Activated naive CD8-positive, alpha-beta T cell treated with anti-CD3 and anti-CD28 coated beads, Interleukin-2, amount 10 ng/mL, durations not matched to agents 7 days and 5 days (primary cell): ENCODE measurements around the gene CDK10. TPM values are rescaled to one million over a fixed set of nuclear protein-coding genes. Genes with fewer than 3 reads are reported as not detected.

Experiments
- ATAC-seq: fragments of 150-1000 bp; cut with Tn5 transposase; one replicate; pipeline ENCODE4 v1.10.0; 2021; ENCODE audit warnings: low read depth, moderate library complexity
- POLR2A ChIA-PET: fragments of 350-600 bp; sonication (Branson Sonifier 250); formaldehyde crosslinking; loops from one replicate; lab custom pipeline; 2021; ENCODE audit warnings: antibody characterized with exemption; lab: Charles Lee
- DNase-seq: peaks from one replicate; pipeline ENCODE4 v3.0.0; 2021
- H3K27ac Mint-ChIP-seq: one replicate; pipeline ENCODE4 v1.8.0; 2022; ENCODE audit warnings: mild to moderate bottlenecking, mixed read lengths
- H3K27me3 Mint-ChIP-seq: one replicate; pipeline ENCODE4 v1.8.0; 2022; ENCODE audit warnings: mild to moderate bottlenecking, moderate library complexity, mixed read lengths
- H3K36me3 Mint-ChIP-seq: one replicate; pipeline ENCODE4 v1.8.0; 2021; ENCODE audit warnings: mild to moderate bottlenecking, mixed read lengths
- H3K4me1 Mint-ChIP-seq: one replicate; pipeline ENCODE4 v1.8.0; 2021; ENCODE audit warnings: mixed read lengths
- H3K4me3 Mint-ChIP-seq: one replicate; pipeline ENCODE4 v1.8.0; 2022; ENCODE audit warnings: mild to moderate bottlenecking, moderate library complexity, mixed read lengths
- H3K9me3 Mint-ChIP-seq: one replicate; pipeline ENCODE4 v1.8.0; 2021; ENCODE audit warnings: mixed read lengths
- total RNA-seq, 2 experiments: library from RNA; stranded (reverse); gene quantifications; one replicate each; pipeline ENCODE4 v1.2.3, GENCODE V29; 2021

CDK10 gene, protein sequence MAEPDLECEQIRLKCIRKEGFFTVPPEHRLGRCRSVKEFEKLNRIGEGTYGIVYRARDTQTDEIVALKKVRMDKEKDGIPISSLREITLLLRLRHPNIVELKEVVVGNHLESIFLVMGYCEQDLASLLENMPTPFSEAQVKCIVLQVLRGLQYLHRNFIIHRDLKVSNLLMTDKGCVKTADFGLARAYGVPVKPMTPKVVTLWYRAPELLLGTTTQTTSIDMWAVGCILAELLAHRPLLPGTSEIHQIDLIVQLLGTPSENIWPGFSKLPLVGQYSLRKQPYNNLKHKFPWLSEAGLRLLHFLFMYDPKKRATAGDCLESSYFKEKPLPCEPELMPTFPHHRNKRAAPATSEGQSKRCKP
- 100 to 1,000 TPM; 103 to 104 TPM for total RNA-seq

DNA sequence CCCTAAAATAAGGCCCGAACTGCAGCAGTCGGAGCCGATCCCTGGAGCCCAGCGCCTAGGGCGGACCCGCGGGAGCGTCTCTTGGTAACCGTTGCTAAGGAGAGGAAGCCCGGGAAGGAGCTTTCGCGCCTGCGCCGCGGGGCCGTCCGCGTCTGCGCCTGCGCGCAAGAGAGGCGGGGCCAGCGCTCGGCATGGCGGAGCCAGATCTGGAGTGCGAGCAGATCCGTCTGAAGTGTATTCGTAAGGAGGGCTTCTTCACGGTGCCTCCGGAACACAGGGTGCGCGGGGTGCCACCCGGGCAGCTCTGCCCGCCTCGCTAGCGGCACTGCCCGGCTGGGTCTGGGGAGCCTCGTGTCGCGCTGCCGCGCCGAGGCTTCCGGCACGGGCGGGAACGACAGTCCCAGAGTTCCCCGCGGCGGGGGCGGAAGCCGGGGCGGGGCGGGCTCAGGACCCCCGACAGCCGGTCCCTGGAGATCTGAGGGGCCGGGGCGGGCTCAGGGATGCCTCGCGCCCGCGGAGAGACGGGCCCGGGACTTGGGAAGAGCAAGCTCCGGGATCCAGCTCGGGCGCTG is at the start of gene CDK10:
CDK10 (plus strand) TSS at position 170 of the 572 bp plus-strand sequence; CDS start at position 192, 22 bp downstream.
- Mint-ChIP-seq H3K27ac (peak within 1 kb of the TSS; percentile 90), H3K4me3 (peak within 1 kb of the TSS; percentile 96), H3K4me1 (peaks cover 11% of the 10 kb centered on the region), H3K36me3 (peaks cover 8% of the 10 kb centered on the region), H3K9me3 (no peaks in the 10 kb centered on the region), H3K27me3 (no peaks in the 10 kb centered on the region)
- POLR2A ChIA-PET: interaction anchor here (0.6 to 1.9 kb wide), 9 partner anchors 11 to 188 kb away, joined by 3 to 18 read pairs (median 5); partner anchors contain the start of gene TCF25
- DNase-seq (peak; percentile 98), ATAC-seq (peak; percentile 88)

DNA sequence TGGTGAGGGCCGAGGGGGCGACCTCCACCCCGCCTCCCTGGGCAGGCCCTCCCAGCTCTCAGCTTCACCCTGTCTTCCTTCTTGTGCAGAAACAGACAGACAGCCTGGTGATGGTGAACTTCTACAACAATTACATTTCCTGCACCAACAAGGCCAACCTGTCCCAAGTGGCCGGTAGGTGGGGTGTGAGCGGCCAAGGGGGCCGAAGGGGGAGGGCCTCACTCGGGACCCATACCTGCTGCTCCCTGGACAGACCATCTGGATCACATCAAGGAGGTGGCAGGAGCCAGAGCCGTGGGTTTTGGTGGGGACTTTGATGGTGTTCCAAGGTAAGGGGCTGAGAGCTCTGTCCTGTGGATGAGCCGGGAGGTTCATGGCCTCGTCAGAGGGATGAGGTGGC is 49.1 kb upstream of the CDK10 start:
- Mint-ChIP-seq H3K27me3 (no peaks in the 10 kb centered on the region), H3K4me1 (peaks cover 5% of the 10 kb centered on the region), H3K36me3 (no peaks in the 10 kb centered on the region), H3K27ac (no peak overlapping the region), H3K4me3 (no peak overlapping the region), H3K9me3 (no peaks in the 10 kb centered on the region)
- DNase-seq (no peak), ATAC-seq (no peak)
- POLR2A ChIA-PET: no interaction called here

DNA sequence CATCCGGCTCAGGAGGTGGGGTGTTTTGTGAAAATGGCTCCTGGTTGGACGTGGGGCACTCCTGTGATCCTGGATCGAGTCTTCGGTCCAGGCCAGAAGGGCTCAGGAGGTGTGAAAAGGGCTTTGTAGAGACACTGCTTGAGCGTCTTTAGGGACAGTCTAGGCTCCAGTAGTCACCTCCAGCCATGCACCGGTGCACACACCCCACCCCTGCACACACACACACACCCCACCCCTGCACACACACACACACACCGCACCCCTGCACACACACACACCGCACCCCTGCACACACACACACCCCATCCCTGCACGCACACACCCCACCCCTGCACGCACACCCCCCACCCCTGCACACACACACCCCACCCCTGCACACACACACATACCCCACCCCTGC is 48.0 kb upstream of the CDK10 start:
- no peak for ATAC-seq
- H3K9me3 Mint-ChIP-seq: no peaks in the 10 kb centered on the region
- DNase-seq: no peak
- peaks cover 5% of the 10 kb centered on the region for H3K4me1 Mint-ChIP-seq
- H3K27me3 Mint-ChIP-seq: no peaks in the 10 kb centered on the region
- POLR2A ChIA-PET: no interaction called here
- H3K36me3 Mint-ChIP-seq: no peaks in the 10 kb centered on the region
- H3K27ac Mint-ChIP-seq: no peak overlapping the region
- H3K4me3 Mint-ChIP-seq: no peak overlapping the region

DNA sequence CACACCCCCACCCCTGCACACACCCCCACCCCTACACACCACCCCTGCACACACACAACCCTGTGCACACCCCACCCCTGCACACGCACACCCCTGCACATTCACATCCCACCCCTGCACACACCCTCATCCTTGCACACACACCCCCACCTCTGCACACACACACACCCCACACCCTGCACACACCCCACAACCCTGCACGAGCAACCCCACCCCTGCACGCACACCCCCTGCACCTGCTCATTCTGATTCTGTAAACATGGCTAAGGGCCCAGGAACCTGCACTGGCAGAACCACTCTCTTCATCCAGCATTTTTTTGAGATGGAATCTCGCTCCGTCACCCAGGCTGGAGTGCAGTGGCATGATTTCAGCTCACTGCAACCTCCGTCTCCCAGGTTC is 47.1 kb upstream of the CDK10 start:
- no peak overlapping the region for H3K27ac Mint-ChIP-seq
- H3K27me3 Mint-ChIP-seq: no peaks in the 10 kb centered on the region
- H3K9me3 Mint-ChIP-seq: no peaks in the 10 kb centered on the region
- H3K4me3 Mint-ChIP-seq: no peak overlapping the region
- peaks cover 5% of the 10 kb centered on the region for H3K4me1 Mint-ChIP-seq
- no peak for ATAC-seq
- no peaks in the 10 kb centered on the region for H3K36me3 Mint-ChIP-seq
- no peak for DNase-seq
- POLR2A ChIA-PET: no interaction called here

DNA sequence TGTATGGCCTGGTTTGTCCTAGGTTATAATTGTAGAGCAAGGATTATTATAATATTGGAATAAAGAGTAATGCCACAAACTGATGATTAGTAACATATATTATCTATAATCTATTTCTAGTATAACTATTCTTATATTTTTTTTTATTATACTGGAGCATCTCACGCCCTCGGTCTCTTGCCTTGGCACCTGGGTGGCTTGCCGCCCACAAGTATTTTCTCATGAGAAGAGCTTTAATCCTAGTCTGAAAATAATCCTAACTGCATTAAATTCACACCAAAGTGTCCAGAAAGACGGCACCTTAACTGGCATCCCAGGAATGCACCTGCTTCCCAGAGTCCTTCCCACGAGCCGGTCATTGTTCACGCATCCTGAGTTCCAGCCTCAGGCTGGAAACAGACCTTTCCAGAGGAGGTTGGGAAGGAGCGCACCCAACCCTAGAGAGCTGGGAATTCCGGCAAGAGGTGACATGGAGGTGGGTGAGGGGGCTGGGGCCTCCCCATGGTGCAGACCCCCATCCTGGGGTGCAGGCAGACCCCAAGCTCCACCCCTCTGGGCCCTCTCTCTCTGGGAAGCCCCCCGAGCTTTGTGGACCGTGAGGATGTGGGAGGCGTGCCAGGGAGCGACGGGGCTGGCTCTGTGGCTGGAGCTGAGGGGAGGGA is 44.9 kb upstream of the CDK10 start:
- POLR2A ChIA-PET: interaction anchor here (1.8 kb wide), 1 partner anchor 45 kb away, joined by 5 read pairs; the partner anchor contains the start of gene CDK10
- H3K9me3 Mint-ChIP-seq: no peaks in the 10 kb centered on the region
- peaks cover 6% of the 10 kb centered on the region for H3K36me3 Mint-ChIP-seq
- H3K4me3 Mint-ChIP-seq: no peak overlapping the region
- H3K27ac Mint-ChIP-seq: no peak overlapping the region
- peaks cover 5% of the 10 kb centered on the region for H3K4me1 Mint-ChIP-seq
- ATAC-seq: no peak
- no peaks in the 10 kb centered on the region for H3K27me3 Mint-ChIP-seq
- no peak for DNase-seq

DNA sequence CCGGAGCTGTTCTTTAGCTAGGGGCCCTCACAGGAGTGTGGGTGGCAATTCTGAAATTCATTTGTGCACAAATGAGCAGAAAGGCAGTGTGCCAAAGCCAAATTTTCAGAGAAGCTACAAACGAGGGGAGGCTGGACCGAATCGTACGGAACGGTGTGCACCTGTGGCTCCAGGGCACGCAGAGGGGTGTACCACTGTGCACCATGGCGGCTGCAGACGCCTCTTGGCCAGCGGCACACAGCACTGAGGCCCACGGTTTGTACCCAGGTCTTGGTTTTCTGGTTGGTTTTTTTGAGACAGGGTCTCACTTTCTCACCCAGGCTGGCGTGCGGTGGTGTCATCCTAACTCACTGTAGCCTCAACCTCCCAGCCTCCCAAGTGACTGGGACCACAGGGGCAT is 43.9 kb upstream of the CDK10 start:
- POLR2A ChIA-PET: interaction anchor here (1.8 kb wide), 1 partner anchor 44 kb away, joined by 5 read pairs; the partner anchor contains the start of gene CDK10
- Mint-ChIP-seq H3K27me3 (no peaks in the 10 kb centered on the region), H3K4me1 (peaks cover 5% of the 10 kb centered on the region), H3K27ac (no peak overlapping the region), H3K9me3 (no peaks in the 10 kb centered on the region), H3K4me3 (no peak overlapping the region), H3K36me3 (peaks cover 10% of the 10 kb centered on the region)
- DNase-seq: no peak
- ATAC-seq: no peak

DNA sequence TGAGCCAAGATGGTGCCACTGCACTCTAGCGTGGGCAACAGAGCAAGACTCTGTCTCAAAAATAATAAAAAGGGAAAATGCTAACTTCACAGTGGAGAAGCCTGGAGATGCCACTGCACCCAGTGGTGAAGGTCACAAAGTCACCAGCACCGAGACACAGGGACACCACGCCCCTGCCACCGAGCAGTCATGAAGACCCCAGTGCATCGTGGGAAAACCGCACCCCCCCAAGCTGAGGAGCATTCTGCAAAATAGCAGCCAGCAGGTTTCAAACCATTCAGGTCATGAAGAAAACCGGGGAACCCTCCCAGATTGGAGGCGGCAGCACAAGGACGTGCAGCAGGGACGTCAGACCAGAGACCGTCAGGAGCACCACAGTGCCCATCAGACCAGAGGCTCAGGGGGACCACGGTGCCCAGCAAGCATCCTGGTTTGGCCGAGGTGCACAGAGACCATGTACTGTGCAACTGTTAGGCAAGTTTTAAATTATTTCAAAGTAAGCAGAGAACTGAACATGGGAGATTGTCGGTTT is 42.7 kb upstream of the CDK10 start:
- Mint-ChIP-seq H3K4me3 (no peak overlapping the region), H3K36me3 (peaks cover 13% of the 10 kb centered on the region), H3K27me3 (no peaks in the 10 kb centered on the region), H3K9me3 (no peaks in the 10 kb centered on the region), H3K27ac (no peak overlapping the region), H3K4me1 (peaks cover 5% of the 10 kb centered on the region)
- POLR2A ChIA-PET: no interaction called here
- DNase-seq: no peak
- ATAC-seq: no peak

DNA sequence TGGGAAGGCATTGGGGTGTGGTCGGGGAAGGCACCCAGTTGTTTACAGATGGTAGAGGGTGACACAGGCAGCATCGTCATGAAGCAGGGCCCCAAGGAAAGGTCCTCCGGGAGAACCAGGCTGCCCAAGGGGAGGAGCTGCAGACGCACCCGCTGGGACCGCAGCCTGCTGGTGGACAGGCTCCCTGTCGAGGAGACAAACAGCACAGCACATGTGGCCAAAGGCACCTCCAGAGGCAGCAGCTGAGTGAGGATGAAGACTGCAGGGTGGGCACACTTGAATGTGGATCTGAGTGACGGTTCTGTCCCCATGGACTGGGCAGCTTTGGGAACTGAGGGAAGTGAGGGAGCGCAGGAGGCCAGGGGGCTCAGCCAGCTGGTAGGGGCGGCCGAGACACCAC is 41.4 kb upstream of the CDK10 start:
- peaks cover 19% of the 10 kb centered on the region for H3K36me3 Mint-ChIP-seq
- no peaks in the 10 kb centered on the region for H3K27me3 Mint-ChIP-seq
- H3K9me3 Mint-ChIP-seq: no peaks in the 10 kb centered on the region
- ATAC-seq: no peak
- H3K4me3 Mint-ChIP-seq: no peak overlapping the region
- no peak overlapping the region for H3K27ac Mint-ChIP-seq
- H3K4me1 Mint-ChIP-seq: peaks cover 5% of the 10 kb centered on the region
- POLR2A ChIA-PET: interaction anchor here (0.6 kb wide), 1 partner anchor 33 kb away, joined by 3 read pairs; no protein-coding TSS in a partner anchor
- DNase-seq: no peak

DNA sequence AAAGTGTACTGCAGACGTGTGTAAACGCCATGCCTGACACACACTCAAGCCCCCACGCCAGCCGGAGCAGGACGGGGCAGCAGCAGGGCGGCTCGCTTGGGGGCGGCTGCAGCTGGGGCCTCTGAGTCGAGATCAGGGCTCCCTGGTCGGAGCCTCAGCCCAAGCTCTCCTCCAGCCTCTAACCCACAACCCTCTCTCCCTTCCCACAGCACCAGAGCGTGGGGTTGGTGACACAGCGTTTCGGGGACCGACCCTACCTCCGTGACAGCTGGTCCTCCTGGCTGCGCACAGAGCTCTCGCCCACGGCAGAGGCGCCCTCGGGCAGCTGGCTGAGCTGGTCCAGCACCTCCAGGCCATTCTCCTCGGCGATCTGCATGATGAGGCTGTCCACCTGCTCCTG is 40.2 kb upstream of the CDK10 start:
- POLR2A ChIA-PET: no interaction called here
- H3K4me1 Mint-ChIP-seq: no peaks in the 10 kb centered on the region
- H3K36me3 Mint-ChIP-seq: peaks cover 23% of the 10 kb centered on the region

DNA sequence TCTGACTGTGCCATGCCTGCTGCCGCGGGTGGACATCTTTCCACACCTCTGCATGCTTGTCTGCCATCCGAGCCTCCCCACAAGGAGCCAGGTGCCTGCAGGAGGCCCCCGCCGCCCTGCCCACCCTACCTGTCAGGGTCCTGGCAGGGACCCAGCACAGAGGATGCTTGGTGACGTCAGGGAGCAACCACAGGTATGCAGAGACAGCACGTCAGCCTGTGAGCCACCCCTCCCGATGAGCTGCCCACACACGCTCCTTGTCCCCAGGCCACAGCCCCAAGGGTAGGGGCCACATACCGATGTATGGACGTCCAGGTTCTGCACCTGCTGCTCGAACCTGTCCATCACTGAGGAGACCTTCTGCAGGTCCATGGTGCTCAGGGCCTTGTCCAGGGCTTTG is 39.6 kb upstream of the CDK10 start:
- ATAC-seq (no peak), DNase-seq (no peak)
- no peaks in the 10 kb centered on the region for H3K4me1 Mint-ChIP-seq
- H3K4me3 Mint-ChIP-seq: no peak overlapping the region
- no peak overlapping the region for H3K27ac Mint-ChIP-seq
- POLR2A ChIA-PET: no interaction called here
- H3K36me3 Mint-ChIP-seq: peaks cover 23% of the 10 kb centered on the region
- no peaks in the 10 kb centered on the region for H3K9me3 Mint-ChIP-seq
- H3K27me3 Mint-ChIP-seq: no peaks in the 10 kb centered on the region

More for the DNA sequence above, 40.2 kb upstream of the CDK10 start:
- H3K27ac Mint-ChIP-seq: no peak overlapping the region
- H3K9me3 Mint-ChIP-seq: no peaks in the 10 kb centered on the region
- DNase-seq (no peak), ATAC-seq (no peak)
- H3K4me3 Mint-ChIP-seq: no peak overlapping the region
- no peaks in the 10 kb centered on the region for H3K27me3 Mint-ChIP-seq

DNA sequence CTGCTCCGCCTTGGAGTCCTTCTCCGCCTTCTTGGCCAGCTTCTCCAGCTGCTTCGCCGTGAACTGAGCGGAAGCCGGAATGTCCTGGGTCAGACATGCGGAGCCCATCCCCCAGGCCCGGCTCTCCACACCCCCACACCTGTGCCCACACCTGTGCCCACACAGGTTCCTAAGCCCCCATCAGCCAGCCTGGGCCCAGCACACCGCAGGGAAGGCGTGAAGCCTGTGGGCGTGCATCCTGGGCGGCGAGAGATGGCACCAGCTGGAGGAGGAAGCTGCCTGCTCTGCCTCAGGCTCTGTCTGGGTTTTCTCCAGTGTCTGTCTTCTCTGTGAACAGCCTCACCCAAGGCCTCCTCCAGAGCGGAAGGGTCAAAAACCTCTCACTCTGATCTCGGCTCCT is 34.9 kb upstream of the CDK10 start:
- ATAC-seq (peak; percentile 13), DNase-seq (no peak)
- H3K27me3 Mint-ChIP-seq: no peaks in the 10 kb centered on the region
- POLR2A ChIA-PET: no interaction called here
- H3K36me3 Mint-ChIP-seq: peaks cover 22% of the 10 kb centered on the region
- H3K4me1 Mint-ChIP-seq: peaks cover 21% of the 10 kb centered on the region
- no peaks in the 10 kb centered on the region for H3K9me3 Mint-ChIP-seq
- no peak overlapping the region for H3K4me3 Mint-ChIP-seq
- H3K27ac Mint-ChIP-seq: no peak overlapping the region

DNA sequence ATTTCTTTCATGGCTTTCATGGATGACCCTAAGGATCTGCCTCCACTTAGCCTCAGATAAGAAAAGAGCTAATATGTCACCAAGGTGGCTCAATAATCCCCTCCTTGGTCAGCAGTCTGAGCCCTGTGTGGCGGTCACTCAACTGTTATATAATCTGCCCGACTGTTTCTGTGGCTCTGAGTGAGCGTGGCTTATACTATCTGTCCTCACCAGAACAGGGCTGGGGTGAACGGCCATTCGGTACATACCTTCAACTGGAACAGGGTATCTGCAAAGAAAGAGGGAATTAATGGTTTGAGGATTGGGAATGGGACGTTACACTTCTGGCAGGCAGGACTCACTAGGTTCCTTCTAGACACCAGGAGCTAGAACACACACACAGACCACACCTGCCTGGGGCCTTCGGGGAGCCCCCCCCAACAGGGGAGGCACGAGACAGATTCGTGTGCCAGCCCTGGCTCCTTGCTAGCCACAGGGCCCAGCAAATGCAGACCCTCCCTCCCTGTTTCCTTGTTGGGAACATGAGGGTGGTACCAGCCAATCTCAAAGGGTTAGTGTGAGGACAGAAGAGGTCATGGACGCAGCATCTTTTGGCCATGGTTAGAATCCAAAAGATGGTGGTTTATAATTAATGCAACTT is 32.7 kb upstream of the CDK10 start:
- no peak overlapping the region for H3K4me3 Mint-ChIP-seq
- no peak for DNase-seq
- H3K4me1 Mint-ChIP-seq: peaks cover 26% of the 10 kb centered on the region
- H3K27ac Mint-ChIP-seq: no peak overlapping the region
- peaks cover 20% of the 10 kb centered on the region for H3K36me3 Mint-ChIP-seq
- ATAC-seq: no peak
- POLR2A ChIA-PET: interaction anchor here (0.6 to 0.7 kb wide), 2 partner anchors 270 to 364 kb away, joined by 4 read pairs; no protein-coding TSS in a partner anchor
- H3K27me3 Mint-ChIP-seq: no peaks in the 10 kb centered on the region
- H3K9me3 Mint-ChIP-seq: no peaks in the 10 kb centered on the region

DNA sequence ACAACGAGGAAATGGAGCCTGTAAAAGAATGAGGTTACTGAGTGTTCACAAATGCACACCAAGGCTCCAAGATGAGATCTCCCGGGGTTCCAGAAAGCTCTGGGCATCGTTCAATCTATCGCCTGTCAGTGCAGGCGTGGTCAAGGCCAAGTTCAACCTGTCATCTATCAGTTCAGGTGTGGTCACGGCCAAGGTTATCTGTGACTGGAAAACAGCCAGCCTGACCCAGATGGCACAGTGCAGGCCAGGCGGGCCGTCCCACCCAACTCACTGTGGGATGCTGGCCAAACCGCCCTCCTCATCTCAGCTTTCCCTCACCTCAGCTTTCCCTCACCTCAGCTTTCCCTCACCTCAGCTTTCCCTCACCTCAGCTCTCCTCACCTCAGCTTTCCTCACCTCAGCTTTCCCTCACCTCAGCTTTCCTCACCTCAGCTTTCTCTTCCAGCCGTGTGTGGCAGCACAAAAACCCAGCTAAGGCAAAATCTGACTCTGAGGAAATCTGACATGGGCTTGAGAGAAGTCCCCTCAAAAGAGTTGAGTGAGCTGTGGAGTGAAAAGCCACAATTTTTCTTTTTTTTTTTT is 31.3 kb upstream of the CDK10 start:
- ATAC-seq: no peak
- Mint-ChIP-seq H3K4me1 (peaks cover 28% of the 10 kb centered on the region), H3K36me3 (peaks cover 13% of the 10 kb centered on the region), H3K27ac (no peak overlapping the region), H3K4me3 (peak overlapping the region; percentile 87), H3K27me3 (no peaks in the 10 kb centered on the region), H3K9me3 (no peaks in the 10 kb centered on the region)
- POLR2A ChIA-PET: no interaction called here
- no peak for DNase-seq
